ENCODE data around the gene OR4P4. TPM values are rescaled to one million over a fixed set of nuclear protein-coding genes. Genes with fewer than 3 reads are reported as not detected.

OR4P4 gene
- total RNA-seq: not detected
- long read RNA-seq: 0 reads

DNA sequence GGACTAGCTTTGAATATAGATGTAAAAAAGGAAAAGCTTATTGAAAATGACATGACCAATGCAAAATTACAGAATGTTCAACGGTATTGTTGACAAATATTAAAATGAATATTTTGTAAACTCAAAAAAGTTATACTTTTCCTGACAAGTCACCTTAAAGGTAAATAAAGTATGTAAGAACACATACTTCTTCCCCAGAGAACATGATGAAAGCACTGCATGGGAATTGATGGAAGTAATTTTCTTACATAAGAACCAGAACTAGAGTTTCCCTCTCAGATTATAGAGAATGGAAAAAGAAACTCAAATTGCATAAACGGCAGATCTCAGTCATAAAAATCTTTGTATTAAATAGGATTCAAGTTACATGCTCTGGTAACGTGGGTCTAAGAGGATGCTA, at the start of gene OR4P4:
Gene OR4P4 (plus strand): TSS at position 301 of the 400 bp plus-strand sequence.
- intact Hi-C loops (cut with micrococcal nuclease): no loop called here
- ATAC-seq (no peak), DNase-seq (no peak)

DNA sequence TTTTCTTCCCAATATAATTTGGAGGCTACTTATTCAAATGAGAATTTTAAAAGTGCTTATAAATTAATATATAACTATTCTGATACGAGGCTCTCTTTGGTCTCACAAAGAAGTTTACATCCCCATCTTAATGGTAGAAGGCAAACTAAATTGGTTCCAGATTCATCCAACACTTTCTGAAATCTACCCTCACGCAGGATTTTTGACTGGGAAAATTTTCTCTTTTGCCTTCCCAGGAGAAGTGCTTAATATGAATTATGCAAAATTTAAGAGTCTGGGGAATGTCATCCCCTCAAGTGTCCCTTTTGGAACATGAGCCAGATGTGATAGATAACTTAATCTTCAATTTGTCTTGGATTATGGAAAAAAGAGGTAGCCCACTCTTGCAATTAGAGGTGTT, 27.4 kb upstream of the OR4P4 start, which contains the start of gene OR4C11:
Gene OR4C11 (minus strand): TSS at position 101 of the 400 bp plus-strand sequence. CDS start 3,272 bp downstream, outside the sequence.
- ATAC-seq (no peak), DNase-seq (no peak)
- intact Hi-C loops (cut with micrococcal nuclease): no loop called here

DNA sequence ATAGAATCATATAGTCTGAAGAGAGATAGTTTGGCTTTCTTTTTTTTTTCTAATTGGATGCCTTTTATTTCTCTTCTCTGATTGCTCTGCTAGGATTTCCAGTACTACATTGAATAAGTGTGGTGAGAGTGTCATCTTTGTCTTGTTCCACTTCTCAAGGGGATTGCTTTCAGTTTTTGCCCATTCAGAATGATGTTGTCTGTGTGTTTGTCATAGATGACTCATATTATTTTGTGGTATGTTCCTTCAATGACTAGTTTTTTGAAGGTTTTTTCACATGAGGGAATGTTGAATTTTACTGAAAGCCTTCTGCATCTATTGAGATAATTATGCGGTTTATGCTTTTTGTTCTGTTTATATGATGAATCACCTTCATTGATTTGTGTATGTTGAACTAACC, 10.4 kb upstream of the OR4P4 start:
- DNase-seq (no peak), ATAC-seq (no peak)
- intact Hi-C loops (cut with micrococcal nuclease): no loop called here

DNA sequence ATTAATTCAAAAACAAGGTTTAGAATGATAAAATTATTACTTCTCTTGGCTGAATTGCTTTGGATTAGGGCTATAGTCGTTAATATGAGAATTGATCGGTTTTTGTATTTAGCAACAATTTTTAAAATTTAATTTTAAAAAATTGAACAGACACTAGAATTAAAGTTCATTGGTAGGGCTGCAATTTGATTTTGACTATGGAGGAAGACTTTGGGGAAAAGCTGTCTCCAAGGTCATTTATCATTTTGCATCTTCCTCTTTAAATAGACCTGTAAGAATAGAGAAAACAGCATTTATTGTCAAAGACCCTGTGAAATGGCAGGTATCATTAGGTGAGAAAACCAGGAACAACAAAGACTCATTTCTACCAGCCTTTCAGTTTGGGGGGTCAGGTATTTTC, 13.1 kb downstream of the OR4P4 start, which contains the start of gene OR4S2:
Gene OR4S2 (plus strand): TSS at position 301 of the 400 bp plus-strand sequence. CDS start 2,577 bp downstream, outside the sequence.
- no peak for DNase-seq
- no peak for ATAC-seq
- intact Hi-C loops (cut with micrococcal nuclease): no loop called here

DNA sequence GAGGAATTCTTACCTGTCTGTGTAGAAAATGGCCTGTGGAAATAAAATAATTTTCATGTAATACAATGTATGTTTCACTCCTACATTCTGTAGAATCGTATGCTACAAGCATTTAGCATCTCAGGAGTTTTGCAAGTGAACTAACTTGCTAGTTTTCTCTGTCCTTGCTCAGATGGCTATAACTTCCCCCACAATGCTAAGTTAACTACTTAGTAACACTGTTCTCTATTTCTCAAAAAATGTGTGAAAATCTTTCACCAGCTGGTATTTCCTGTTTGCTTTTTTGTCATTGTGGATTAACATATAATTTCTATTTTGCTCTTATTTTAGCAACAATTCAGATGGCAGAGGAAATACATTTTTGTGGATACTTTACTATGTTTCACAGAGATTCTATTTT, 17.6 kb downstream of the OR4P4 start:
- DNase-seq (no peak), ATAC-seq (no peak)
- intact Hi-C loops (cut with micrococcal nuclease): no loop called here

DNA sequence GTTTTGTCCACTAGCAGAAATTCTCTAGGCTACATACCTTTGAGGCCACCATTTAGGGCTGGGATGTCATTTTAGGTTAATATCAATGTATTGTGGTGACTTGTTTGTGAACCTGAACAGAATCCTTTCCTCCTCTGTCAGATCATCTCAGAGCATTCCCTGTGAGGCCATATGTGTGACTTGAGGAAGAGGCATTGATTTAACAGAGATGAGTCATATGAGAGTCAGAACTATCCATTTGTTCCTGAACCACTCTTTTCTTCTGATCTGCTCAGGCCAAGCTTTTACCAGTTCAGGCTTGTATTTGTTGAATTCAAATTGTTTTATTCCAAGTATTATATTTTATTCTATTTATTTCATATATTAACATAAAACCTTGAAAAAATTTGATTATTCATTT, 20.2 kb downstream of the OR4P4 start:
- DNase-seq (no peak), ATAC-seq (no peak)
- intact Hi-C loops (cut with micrococcal nuclease): no loop called here

DNA sequence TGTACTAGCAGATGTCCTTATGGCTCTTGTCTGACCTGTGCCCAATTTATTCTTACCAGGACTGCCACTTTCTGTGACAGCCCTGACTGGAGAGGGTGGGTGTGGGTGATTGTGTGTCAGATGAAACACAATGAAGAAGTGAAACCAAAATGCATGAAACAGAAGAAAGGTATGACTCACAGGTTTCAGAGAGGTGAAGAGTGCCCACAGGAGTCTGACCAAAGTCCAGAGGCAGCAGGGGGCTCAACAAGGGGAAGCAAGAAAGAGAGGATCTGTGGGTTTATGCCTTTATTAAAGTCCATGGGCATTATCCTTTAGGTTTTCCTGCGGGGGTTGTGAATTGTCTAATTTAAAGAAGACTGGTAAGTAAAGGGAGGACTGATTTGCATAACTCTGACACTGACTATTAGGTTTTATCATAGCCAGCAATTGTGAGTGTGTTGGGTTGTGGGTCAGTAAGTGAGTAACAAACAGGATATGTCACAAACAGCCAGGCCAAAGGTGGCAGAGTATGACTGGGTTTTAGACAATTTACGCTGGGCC, 23.2 kb downstream of the OR4P4 start:
- no peak for DNase-seq
- no peak for ATAC-seq
- intact Hi-C loops (cut with micrococcal nuclease): no loop called here

DNA sequence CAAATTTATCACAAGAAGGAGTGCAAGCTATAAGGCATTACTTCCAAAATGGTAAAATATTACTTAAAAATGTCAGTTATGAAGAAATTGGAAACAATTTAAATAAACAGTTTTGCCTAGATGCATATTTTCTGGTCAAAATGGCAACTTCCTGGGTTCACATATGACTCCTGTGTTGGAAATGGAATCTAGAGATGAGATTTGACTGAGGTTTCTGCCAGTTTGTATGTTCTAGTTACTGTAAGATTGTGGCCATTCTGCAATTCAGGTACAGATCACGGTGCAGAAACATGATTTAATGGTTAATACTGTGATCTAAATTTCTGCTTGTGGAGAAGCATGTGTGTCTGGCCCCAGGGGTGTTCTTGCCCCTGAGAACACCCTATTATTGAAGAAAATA, 23.7 kb downstream of the OR4P4 start:
- intact Hi-C loops (cut with micrococcal nuclease): no loop called here
- no peak for DNase-seq
- no peak for ATAC-seq

DNA sequence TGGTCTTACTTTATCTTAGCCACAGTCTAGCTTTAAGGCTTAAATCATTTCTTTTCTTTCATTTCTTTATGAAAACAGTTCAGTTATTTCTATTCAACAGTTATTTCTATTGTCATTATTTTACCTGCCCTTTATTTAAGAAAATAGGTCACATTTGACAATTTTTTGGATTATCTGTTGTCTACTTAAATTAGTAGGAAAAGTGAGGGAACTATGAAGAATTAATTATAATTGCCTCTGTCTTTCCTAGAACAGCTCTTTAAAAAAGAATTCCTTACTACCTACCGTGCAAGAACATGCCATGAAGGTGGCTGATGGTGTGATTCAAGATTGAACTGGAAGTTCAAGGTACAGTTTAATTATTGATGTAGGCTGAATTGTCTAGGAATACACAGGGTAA, 27.0 kb downstream of the OR4P4 start, which contains the start of gene OR4C6:
Gene OR4C6 (plus strand): TSS at position 301 of the 400 bp plus-strand sequence. CDS start 2,966 bp downstream, outside the sequence.
- ATAC-seq (no peak), DNase-seq (no peak)
- intact Hi-C loops (cut with micrococcal nuclease): no loop called here

DNA sequence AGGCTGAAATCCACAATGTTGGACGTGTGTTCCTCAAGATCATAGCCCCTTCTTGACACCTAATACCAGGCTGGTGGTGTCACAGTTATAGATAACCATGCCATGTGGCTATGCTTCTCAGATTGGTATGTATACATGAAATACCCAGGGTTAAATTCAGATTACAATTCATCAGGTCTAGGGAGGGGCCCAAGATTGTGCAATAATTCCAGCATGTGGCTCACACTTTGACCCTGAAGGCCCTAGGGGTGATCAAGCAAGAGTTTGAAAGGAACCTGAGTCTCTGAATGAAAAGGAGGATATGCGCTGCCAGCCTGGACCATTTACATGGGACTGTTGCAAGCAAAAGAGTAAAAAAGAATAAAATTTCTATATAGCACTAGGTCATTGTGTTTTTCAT, 34.5 kb downstream of the OR4P4 start:
- ATAC-seq (no peak), DNase-seq (no peak)
- intact Hi-C loops (cut with micrococcal nuclease): no loop called here

DNA sequence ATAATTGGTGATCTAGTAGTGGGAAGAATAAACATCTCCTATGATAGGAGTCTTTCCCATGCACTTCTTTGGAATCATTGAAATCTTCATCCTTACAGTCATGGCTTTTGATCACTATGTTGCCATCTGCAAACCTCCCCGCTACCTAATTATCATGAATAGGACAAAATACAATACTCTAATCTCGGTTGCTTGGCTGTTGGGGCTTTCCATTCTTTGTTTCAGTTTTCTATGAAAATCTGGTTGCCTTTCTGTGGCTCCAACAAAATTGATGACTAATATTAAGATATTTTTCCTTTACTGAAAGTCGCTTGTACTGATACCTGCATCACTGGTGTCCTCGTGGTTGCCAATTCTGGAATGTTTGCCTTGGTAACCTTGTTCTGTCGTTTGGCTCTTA, 38.9 kb downstream of the OR4P4 start:
- intact Hi-C loops (cut with micrococcal nuclease): no loop called here

More for the DNA sequence above, 38.9 kb downstream of the OR4P4 start:
- DNase-seq (no peak), ATAC-seq (no peak)

Other genes with a start within 250 kb of the OR4P4 start
- gene OR4C15, start 80.6 kb upstream of the OR4P4 start, total RNA-seq: not detected
- not detected for gene OR4C16, start 63.0 kb upstream of the OR4P4 start, total RNA-seq
- gene OR4C11, start 27.5 kb upstream of the OR4P4 start, total RNA-seq: not detected
- gene OR4S2, start 13.2 kb downstream of the OR4P4 start, total RNA-seq: not detected
- not detected for gene OR4C6, start 27.1 kb downstream of the OR4P4 start, total RNA-seq
- gene OR5D13, start 138.3 kb downstream of the OR4P4 start, total RNA-seq: not detected
- not detected for gene OR5D14, start 160.4 kb downstream of the OR4P4 start, total RNA-seq
- not detected for gene OR5L1, start 176.3 kb downstream of the OR4P4 start, total RNA-seq
- not detected for gene OR5D18, start 184.5 kb downstream of the OR4P4 start, total RNA-seq
- not detected for gene OR5L2, start 192.1 kb downstream of the OR4P4 start, total RNA-seq
- not detected for gene OR5D16, start 203.6 kb downstream of the OR4P4 start, total RNA-seq
- not detected for gene TRIM51, start 248.2 kb downstream of the OR4P4 start, total RNA-seq

All from left ventricle myocardium superior (tissue), 1 donor.